GM12878 (cell line): ENCODE results near the gene CNTN4.

Source experiments
- EGR1 ChIP-seq, 2 experiments: IDR thresholded peaks; 1 replicate in 1 of 2; 2 replicates in 1 of 2; pipeline ENCODE4 v1.6.1; 2011 to 2012; ENCODE audit warnings: low read depth in 2 of 2, low read length in 2 of 2, borderline replicate concordance in 1 of 2, mild to moderate bottlenecking in 1 of 2, moderate library complexity in 1 of 2
- EP300 ChIP-seq, 2 experiments: fragments of 150-350 bp in 1 of 2; IDR thresholded peaks; 2 replicates each; pipeline ENCODE4 v1.6.1; 2011 to 2012; ENCODE audit warnings: low read depth in 2 of 2, low read length in 2 of 2, borderline replicate concordance in 1 of 2, improper control_type of control experiment in 1 of 2, inconsistent platforms in 1 of 2; ENCODE audit not compliant: control insufficient read depth in 1 of 2
- FOS ChIP-seq: IDR thresholded peaks from 3 replicates; pipeline ENCODE4 v1.6.1; 2011; ENCODE audit warnings: borderline replicate concordance; ENCODE audit not compliant: insufficient read length; ENCODE audit errors: extremely low read depth
- GABPA ChIP-seq: IDR thresholded peaks from 2 replicates; pipeline ENCODE4 v1.6.1; 2014; ENCODE audit warnings: antibody characterized with exemption, low read depth, mild to moderate bottlenecking, inconsistent platforms
- NFYB ChIP-seq: IDR thresholded peaks from 2 replicates; pipeline ENCODE4 v1.6.1; 2011; ENCODE audit warnings: low read depth, mild to moderate bottlenecking, low read length, improper control_type of control experiment, moderate library complexity; ENCODE audit not compliant: insufficient read depth
- POLR2A ChIP-seq: IDR thresholded peaks from 2 replicates; pipeline ENCODE4 v1.6.1; 2011; ENCODE audit warnings: low read depth, mild to moderate bottlenecking, low read length
- RAD21 ChIP-seq: IDR thresholded peaks from 2 replicates; pipeline ENCODE4 v1.6.1; 2011; ENCODE audit warnings: mild to moderate bottlenecking, low read depth, low read length, moderate library complexity; ENCODE audit not compliant: insufficient read depth
- SREBF2 ChIP-seq: IDR thresholded peaks from 2 replicates; pipeline ENCODE4 v1.6.1; 2012; ENCODE audit warnings: mild to moderate bottlenecking, low read length
- TF ChIP-seq, protein P1 (sequence below): IDR thresholded peaks from 2 replicates; pipeline ENCODE4 v1.6.1; 2011; ENCODE audit warnings: low read depth, low read length, improper control_type of control experiment, borderline replicate concordance
- TF ChIP-seq, protein P2 (sequence below), 3 experiments: IDR thresholded peaks in 2 of 3; conservative IDR thresholded peaks in 1 of 3; 2 replicates each; pipeline ENCODE4 v1.5.1; 2011; ENCODE audit warnings: low read depth in 3 of 3, low read length in 3 of 3, mild to moderate bottlenecking in 3 of 3, control low read depth in 2 of 3, moderate library complexity in 2 of 3, inconsistent platforms in 1 of 3, mixed read lengths in 1 of 3; ENCODE audit not compliant: control insufficient read depth in 2 of 3, insufficient read depth in 1 of 3; ENCODE audit errors: extremely low read depth in 1 of 3
- TF ChIP-seq, protein P3 (sequence below): fragments of 450-650 bp; IDR thresholded peaks from 2 replicates; pipeline ENCODE4 v1.6.1; 2017; ENCODE audit warnings: mild to moderate bottlenecking, moderate library complexity

DNA sequence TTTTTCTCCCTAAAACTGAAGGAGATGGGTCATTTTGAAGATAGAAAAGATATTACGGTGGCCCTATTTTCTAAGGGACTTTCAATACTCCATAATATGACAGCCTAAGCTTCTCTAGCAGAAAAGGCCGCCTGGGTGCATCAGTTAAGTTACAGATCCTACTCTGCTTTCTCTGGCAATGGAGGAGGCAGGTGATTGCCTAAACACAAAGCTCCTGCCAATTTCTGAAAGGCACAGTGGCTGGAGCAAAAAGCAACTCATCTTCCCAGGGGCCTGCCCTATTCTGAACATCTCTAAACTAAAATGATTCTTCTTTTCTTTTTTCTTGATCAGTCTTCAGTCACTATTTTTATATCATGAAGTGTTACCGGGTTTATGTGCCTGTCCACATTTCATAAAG lies 276.7 kb downstream of the CNTN4 start:
- TF ChIP-seq, protein P1, sequence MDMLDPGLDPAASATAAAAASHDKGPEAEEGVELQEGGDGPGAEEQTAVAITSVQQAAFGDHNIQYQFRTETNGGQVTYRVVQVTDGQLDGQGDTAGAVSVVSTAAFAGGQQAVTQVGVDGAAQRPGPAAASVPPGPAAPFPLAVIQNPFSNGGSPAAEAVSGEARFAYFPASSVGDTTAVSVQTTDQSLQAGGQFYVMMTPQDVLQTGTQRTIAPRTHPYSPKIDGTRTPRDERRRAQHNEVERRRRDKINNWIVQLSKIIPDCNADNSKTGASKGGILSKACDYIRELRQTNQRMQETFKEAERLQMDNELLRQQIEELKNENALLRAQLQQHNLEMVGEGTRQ: no peak
- TF ChIP-seq SREBF2 (no peak), EGR1 (IDR thresholded peaks at IDR 0.05; ENCODE audit: borderline replicate concordance in 1 of 2, low read depth in 2 of 2, low read length in 2 of 2) (no peak), GABPA (no peak), RAD21 (no peak), POLR2A (no peak), FOS (no peak), NFYB (no peak), EP300 (IDR thresholded peaks at IDR 0.05; ENCODE audit: borderline replicate concordance in 1 of 2, control insufficient read depth in 1 of 2, low read depth in 2 of 2, low read length in 2 of 2) (no peak)
- TF ChIP-seq, protein P2, sequence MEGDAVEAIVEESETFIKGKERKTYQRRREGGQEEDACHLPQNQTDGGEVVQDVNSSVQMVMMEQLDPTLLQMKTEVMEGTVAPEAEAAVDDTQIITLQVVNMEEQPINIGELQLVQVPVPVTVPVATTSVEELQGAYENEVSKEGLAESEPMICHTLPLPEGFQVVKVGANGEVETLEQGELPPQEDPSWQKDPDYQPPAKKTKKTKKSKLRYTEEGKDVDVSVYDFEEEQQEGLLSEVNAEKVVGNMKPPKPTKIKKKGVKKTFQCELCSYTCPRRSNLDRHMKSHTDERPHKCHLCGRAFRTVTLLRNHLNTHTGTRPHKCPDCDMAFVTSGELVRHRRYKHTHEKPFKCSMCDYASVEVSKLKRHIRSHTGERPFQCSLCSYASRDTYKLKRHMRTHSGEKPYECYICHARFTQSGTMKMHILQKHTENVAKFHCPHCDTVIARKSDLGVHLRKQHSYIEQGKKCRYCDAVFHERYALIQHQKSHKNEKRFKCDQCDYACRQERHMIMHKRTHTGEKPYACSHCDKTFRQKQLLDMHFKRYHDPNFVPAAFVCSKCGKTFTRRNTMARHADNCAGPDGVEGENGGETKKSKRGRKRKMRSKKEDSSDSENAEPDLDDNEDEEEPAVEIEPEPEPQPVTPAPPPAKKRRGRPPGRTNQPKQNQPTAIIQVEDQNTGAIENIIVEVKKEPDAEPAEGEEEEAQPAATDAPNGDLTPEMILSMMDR (IDR thresholded peaks at IDR 0.05 in 2 of 3, conservative IDR thresholded peaks at IDR 0.05 in 1 of 3; ENCODE audit: control insufficient read depth in 2 of 3, extremely low read depth in 1 of 3, insufficient read depth in 1 of 3, low read depth in 3 of 3, low read length in 3 of 3): no peak
- TF ChIP-seq, protein P3, sequence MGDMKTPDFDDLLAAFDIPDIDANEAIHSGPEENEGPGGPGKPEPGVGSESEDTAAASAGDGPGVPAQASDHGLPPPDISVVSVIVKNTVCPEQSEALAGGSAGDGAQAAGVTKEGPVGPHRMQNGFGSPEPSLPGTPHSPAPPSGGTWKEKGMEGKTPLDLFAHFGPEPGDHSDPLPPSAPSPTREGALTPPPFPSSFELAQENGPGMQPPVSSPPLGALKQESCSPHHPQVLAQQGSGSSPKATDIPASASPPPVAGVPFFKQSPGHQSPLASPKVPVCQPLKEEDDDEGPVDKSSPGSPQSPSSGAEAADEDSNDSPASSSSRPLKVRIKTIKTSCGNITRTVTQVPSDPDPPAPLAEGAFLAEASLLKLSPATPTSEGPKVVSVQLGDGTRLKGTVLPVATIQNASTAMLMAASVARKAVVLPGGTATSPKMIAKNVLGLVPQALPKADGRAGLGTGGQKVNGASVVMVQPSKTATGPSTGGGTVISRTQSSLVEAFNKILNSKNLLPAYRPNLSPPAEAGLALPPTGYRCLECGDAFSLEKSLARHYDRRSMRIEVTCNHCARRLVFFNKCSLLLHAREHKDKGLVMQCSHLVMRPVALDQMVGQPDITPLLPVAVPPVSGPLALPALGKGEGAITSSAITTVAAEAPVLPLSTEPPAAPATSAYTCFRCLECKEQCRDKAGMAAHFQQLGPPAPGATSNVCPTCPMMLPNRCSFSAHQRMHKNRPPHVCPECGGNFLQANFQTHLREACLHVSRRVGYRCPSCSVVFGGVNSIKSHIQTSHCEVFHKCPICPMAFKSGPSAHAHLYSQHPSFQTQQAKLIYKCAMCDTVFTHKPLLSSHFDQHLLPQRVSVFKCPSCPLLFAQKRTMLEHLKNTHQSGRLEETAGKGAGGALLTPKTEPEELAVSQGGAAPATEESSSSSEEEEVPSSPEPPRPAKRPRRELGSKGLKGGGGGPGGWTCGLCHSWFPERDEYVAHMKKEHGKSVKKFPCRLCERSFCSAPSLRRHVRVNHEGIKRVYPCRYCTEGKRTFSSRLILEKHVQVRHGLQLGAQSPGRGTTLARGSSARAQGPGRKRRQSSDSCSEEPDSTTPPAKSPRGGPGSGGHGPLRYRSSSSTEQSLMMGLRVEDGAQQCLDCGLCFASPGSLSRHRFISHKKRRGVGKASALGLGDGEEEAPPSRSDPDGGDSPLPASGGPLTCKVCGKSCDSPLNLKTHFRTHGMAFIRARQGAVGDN: no peak
